Activated naive CD4-positive, alpha-beta T cell treated with anti-CD3 and anti-CD28 coated beads, Interleukin-2, amount 50 U/mL, for 72 hours (primary cell): ENCODE results near the gene EPHX1. TPM values are rescaled to one million over a fixed set of nuclear protein-coding genes. Genes with fewer than 3 reads are reported as not detected.
A peak's percentile ranks its signal among the peaks of the same experiment; 100 is the strongest.
"Not testable (repeated sequence)": the region's sequence is repeated elsewhere in the genome, so short reads cannot be mapped to it uniquely, and the experiment has no call there.

ENCODE experiments used
- ATAC-seq, 2 donors: fragments of 150-1000 bp; cut with Tn5 transposase; 2 replicates each; pipeline ENCODE4 v1.10.0; 2021; ENCODE audit warnings: mild to moderate bottlenecking in 2 of 2, moderate library complexity in 2 of 2
- DNase-seq, 2 donors: peaks; one replicate each; pipeline ENCODE4 v3.0.0; 2021 to 2022; ENCODE audit warnings: low spot score in 2 of 2
- H3K27ac Mint-ChIP-seq, 2 donors: one replicate each; pipeline ENCODE4 v1.8.0; 2022; ENCODE audit warnings: mild to moderate bottlenecking in 2 of 2, mixed read lengths in 2 of 2
- H3K36me3 Mint-ChIP-seq, 2 donors: one replicate each; pipeline ENCODE4 v1.8.0; 2022; ENCODE audit warnings: mixed read lengths in 2 of 2
- H3K9me3 Mint-ChIP-seq, 2 donors: one replicate each; pipeline ENCODE4 v1.8.0; 2022; ENCODE audit warnings: mixed read lengths in 2 of 2
- total RNA-seq, 2 donors: library from RNA; stranded (reverse); gene quantifications; one replicate each; pipeline ENCODE4 v1.2.3, GENCODE V29; 2022

EPHX1 gene
- total RNA-seq, 2 donors from 2014 or later = 3.1 TPM

DNA sequence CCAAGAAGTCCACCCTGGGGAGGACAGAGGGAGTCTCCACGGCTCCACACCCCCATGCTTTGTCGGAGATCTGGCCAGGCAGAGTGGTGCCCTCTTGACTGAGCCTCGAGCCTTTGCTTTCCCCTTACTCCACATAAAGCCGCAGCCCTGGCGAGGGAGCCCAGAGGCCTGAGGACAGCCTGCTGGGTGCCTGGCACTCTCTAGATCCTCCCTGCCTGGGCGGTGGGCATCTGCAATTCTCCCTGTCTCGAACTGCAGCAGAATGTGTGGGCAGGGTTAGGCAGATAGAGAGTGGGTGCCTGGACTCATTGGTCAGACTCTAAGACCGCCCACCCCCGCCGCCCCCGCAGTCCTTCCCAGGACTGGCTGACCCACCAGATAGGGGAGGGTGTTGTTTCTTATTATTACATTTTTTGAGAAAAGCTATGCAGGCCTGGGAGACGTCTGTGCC lies 13.9 kb downstream of the EPHX1 start:
- ATAC-seq (no peak), DNase-seq (no peak)
- Mint-ChIP-seq H3K27ac (no peak overlapping the region), H3K9me3 (no peaks in the 10 kb centered on the region), H3K36me3 (no peaks in the 10 kb centered on the region)

DNA sequence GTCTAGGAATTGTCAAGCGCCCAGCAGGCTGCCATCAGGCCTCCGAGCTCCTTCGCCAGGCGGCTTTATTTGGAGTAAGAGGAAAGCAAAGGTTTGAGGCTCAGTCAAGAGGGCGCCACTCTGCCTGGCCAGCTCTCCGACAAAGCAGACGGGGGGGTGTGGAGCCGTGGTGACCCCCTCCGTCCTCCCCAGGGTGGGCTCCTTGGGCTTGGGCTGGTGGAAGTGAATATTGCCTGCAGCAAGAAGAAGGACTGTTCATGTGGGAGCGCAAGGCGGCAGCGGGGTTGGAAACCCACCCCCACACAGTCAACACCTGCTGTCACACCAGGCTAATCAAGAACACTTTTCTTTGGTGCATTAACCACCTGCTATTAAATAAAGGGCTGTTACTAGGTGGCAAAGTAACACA lies 14.6 kb downstream of the EPHX1 start:
- no peak for DNase-seq
- H3K36me3 Mint-ChIP-seq = no peaks in the 10 kb centered on the region
- peak overlapping the region in 1 of 2 donors; percentile 24 for H3K27ac Mint-ChIP-seq
- ATAC-seq = no peak
- no peaks in the 10 kb centered on the region for H3K9me3 Mint-ChIP-seq

- no peak for DNase-seq
- H3K36me3 Mint-ChIP-seq = no peaks in the 10 kb centered on the region
- no peaks in the 10 kb centered on the region for H3K9me3 Mint-ChIP-seq
- no peak for ATAC-seq
- peak overlapping the region in 1 of 2 donors; percentile 24 for H3K27ac Mint-ChIP-seq
Observed at GRCh38 chr1:225825078-225825477, 15.2 kb downstream of the EPHX1 start.

- DNase-seq (no peak), ATAC-seq (no peak)
- no peaks in the 10 kb centered on the region for H3K9me3 Mint-ChIP-seq
- H3K36me3 Mint-ChIP-seq = no peaks in the 10 kb centered on the region
- no peak overlapping the region for H3K27ac Mint-ChIP-seq
Observed at GRCh38 chr1:225825607-225826007, 15.7 kb downstream of the EPHX1 start.

DNA sequence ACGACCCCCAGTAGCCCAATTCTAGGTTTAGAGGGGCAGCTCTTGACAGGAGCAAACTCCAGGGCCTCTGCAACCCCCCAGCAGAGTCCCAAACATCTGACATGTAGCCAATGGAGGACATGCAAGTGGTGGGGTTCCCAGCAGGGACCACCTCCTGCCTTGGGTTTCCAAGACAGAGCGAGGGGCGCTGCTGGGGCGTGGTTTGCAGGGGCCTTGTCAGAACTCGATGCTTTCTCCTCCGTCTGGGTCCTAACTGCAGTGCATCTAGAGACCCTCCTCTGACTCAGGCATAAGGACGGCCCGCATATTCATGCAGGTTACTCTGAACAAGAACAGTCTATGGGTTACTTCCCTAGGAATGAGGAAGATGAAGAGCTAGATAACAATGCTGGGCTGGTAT lies 17.2 kb downstream of the EPHX1 start:
- DNase-seq = no peak
- Mint-ChIP-seq H3K36me3 (no peaks in the 10 kb centered on the region), H3K27ac (no peak overlapping the region), H3K9me3 (no peaks in the 10 kb centered on the region)
- no peak for ATAC-seq

GRCh38 chr1:225828706-225829345 lies 18.9 kb downstream of the EPHX1 start:
- Mint-ChIP-seq H3K36me3 (no peaks in the 10 kb centered on the region), H3K9me3 (no peaks in the 10 kb centered on the region)

GRCh38 chr1:225830841-225831240 lies 20.9 kb downstream of the EPHX1 start:
- ATAC-seq (no peak), DNase-seq (no peak)
- Mint-ChIP-seq H3K27ac (no peak overlapping the region), H3K36me3 (no peaks in the 10 kb centered on the region), H3K9me3 (no peaks in the 10 kb centered on the region)

More at GRCh38 chr1:225828706-225829345, 18.9 kb downstream of the EPHX1 start:
- DNase-seq (no peak), ATAC-seq (no peak)
- H3K27ac Mint-ChIP-seq = no peak overlapping the region

DNA sequence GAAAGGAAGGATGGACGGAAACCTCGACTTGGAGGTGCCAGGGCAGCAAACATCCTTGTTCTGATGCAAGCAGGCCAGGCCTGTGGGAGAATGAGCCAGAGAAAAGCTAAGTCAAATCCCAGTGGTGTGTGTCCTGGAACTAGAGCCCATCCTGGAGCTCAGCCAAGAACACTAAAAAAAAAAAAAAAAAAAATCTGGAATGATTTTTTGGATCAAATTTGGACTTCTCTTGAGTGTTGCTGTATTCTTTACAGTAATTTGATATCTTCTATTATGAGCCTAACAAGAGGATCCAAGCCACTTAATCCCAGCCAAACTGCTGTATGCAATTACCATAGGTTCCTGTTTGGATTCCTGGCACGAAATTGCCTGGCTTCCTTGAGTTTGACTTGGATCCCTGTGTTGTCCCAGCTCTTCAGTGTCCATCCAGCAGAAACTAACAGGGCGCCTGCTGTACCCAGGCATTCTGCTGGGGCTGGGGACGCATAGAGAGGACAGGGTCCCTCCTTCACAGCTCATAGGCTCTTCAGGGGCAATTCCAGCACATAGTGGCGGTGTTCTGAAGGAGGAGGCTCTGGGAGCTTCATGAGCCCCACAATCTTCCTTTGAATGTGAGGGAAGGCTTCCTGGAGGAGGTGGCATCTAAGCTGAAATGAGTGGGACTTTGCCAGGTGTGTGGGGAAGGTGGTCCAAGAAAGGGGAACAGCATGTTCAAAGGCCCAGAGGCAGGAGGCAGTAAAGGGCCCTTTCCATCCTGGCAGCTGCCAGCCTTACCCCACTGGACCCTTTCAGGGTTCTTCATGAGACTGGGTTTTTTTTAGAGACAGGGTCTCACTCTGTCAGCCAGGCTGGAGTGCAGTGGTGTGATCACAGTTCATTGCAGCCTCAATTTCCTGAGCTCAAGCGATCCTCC lies 24.7 kb downstream of the EPHX1 start:
- no peaks in the 10 kb centered on the region for H3K36me3 Mint-ChIP-seq
- H3K27ac Mint-ChIP-seq = peak overlapping the region in 1 of 2 donors; percentile 29
- DNase-seq = no peak
- no peaks in the 10 kb centered on the region for H3K9me3 Mint-ChIP-seq
- ATAC-seq = no peak

GRCh38 chr1:225835856-225836255 lies 25.9 kb downstream of the EPHX1 start:
- H3K27ac Mint-ChIP-seq = peak overlapping the region; percentile 25 to 75
- no peaks in the 10 kb centered on the region for H3K9me3 Mint-ChIP-seq
- ATAC-seq (no peak), DNase-seq (no peak)
- no peaks in the 10 kb centered on the region for H3K36me3 Mint-ChIP-seq

GRCh38 chr1:225836296-225836695 lies 26.4 kb downstream of the EPHX1 start:
- not testable (repeated sequence) for DNase-seq, H3K9me3 Mint-ChIP-seq, H3K36me3 Mint-ChIP-seq, ATAC-seq
- H3K27ac Mint-ChIP-seq = peak overlapping the region; percentile 25 to 75

DNA sequence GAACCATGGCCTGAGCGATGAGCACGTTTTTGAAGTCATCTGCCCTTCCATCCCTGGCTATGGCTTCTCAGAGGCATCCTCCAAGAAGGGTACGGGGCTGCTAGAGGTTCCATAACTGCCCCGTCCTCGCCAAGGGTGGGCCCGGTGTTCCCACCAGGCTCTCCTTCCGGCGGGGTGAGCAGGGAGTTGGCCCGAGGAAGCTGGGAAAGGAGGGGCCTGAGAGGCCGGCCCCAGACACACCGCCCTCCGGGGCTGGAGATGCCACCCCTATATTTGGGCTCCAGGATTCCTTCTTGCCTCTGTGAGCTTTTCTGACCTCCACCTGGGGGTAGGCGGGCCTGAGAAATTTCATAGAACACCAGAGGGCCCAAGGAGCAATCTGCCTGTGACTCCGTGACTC lies 28.9 kb downstream of the EPHX1 start:
- ATAC-seq (no peak), DNase-seq (no peak)
- Mint-ChIP-seq H3K36me3 (no peaks in the 10 kb centered on the region), H3K9me3 (no peaks in the 10 kb centered on the region), H3K27ac (peak overlapping the region; percentile 18 to 44)

DNA sequence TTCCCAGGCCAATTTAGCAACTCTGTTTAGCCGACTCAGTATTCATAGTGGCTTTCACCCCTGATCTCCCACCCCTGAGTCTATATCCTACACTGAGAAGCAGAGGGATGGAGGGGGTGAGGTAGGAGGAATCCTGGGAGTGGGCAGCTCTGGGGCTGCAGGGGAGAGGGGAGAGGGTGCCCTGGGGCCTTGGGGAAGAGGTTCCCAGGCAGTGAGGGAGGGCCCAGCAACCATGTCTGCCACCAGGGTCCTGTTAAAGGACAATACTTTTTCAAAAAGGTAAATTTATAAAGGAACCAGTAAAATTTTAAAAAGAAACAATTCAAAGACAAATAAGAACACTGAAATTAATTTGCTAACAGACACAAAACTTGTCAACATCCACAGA lies 30.3 kb downstream of the EPHX1 start:
- no peaks in the 10 kb centered on the region for H3K9me3 Mint-ChIP-seq
- no peak overlapping the region for H3K27ac Mint-ChIP-seq
- DNase-seq = no peak
- ATAC-seq = no peak
- H3K36me3 Mint-ChIP-seq = no peaks in the 10 kb centered on the region

DNA sequence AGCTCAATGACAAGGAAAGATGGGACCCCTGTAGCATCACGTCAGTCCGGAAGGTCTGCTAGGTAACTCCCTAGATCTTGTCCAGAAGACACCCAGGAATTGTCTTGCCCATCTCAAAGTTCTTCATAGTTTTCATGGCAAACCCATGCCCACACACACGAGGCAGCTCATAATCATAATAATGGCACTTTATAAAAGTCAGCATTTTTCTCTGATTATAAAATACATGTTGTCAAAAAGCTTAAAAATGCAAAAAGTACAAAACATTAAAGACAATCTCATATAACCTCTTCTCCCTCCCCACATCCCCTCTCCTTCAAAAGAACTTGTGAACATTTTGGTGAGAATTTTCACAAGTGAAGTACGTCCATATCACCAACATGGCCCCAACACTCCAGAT lies 30.8 kb downstream of the EPHX1 start:
- peak overlapping the region in 1 of 2 donors; percentile 67 for H3K27ac Mint-ChIP-seq

DNA sequence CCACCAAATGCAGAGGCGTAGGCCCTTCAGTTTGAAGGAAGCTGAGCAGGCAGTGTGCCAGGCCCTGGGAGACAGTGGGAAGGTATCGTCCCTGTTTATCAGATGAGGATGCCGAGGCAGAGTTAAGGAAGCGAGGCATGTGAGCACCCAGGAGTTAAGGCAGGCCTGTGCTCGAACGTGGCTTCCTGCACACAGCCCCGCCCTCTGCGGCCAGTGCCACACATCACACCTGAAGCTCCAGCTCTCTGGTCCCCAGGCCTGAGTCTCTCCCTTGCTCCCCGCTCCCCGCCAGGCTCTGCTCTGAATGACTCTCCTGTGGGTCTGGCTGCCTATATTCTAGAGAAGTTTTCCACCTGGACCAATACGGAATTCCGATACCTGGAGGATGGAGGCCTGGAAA lies 32.1 kb downstream of the EPHX1 start:
- Mint-ChIP-seq H3K27ac (peak overlapping the region; percentile 29 to 36), H3K36me3 (no peaks in the 10 kb centered on the region), H3K9me3 (no peaks in the 10 kb centered on the region)
- no peak for DNase-seq
- ATAC-seq = peak in 1 of 2 donors; percentile 28

More for the DNA sequence above, 30.8 kb downstream of the EPHX1 start:
- no peak for ATAC-seq
- Mint-ChIP-seq H3K36me3 (no peaks in the 10 kb centered on the region), H3K9me3 (no peaks in the 10 kb centered on the region)
- DNase-seq = no peak

- ATAC-seq (no peak), DNase-seq (no peak)
- Mint-ChIP-seq H3K27ac (peak overlapping the region; percentile 36 to 45), H3K36me3 (peaks cover 0 to 1% of the 10 kb centered on the region in 2 donors), H3K9me3 (no peaks in the 10 kb centered on the region)
Observed at GRCh38 chr1:225842788-225843425, 33.0 kb downstream of the EPHX1 start.

DNA sequence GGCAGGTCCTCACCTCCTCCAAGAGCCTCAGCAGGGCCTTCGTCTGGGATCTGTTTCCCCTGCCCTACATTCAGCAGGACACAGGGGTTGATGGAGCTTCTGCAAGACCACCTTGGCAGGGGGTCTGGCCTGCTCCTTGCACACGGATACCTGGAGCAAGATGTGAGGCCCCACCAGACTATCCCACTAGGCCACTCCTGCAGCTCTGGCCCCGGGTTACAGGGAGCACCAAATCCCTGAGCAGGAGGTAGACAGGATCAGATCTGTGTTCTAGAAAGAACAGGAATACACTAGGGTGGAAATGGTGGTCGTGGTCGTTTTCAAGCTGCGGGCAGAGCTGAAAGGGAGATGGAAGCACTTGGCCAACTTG lies 33.5 kb downstream of the EPHX1 start:
- Mint-ChIP-seq H3K27ac (no peak overlapping the region), H3K9me3 (no peaks in the 10 kb centered on the region), H3K36me3 (peaks cover 0 to 6% of the 10 kb centered on the region in 2 donors)
- ATAC-seq = no peak
- DNase-seq = no peak
